Measurements from ENCODE around the gene ZNF766.

- no peak for TF ChIP-seq CTCF (IDR thresholded peaks at IDR 0.05; ENCODE audit: borderline replicate concordance, extremely low read depth, low read length, poor library complexity, severe bottlenecking)
- TF ChIP-seq EZH2 (IDR thresholded peaks at IDR 0.05; ENCODE audit: borderline replicate concordance, low read depth, low read length, severe bottlenecking) = no peak
Measured at GRCh38 chr19:52335768-52336116, 66.4 kb downstream of the ZNF766 start.
